Activated CD8-positive, alpha-beta T cell treated with anti-CD3 and anti-CD28 coated beads for 36 hours (primary cell): ENCODE results near the gene STRA8. TPM values are rescaled to one million over a fixed set of nuclear protein-coding genes. Genes with fewer than 3 reads are reported as not detected.

Experiments
- ATAC-seq: fragments of 200-7000 bp; cut with Tn5 transposase; one replicate; pipeline ENCODE4 v1.10.0; 2021; ENCODE audit warnings: mild to moderate bottlenecking, moderate library complexity
- CTCF ChIA-PET: fragments of 350-600 bp; sonication (Branson Sonifier 250); formaldehyde crosslinking; loops from one replicate; lab custom pipeline; 2021; ENCODE audit warnings: antibody characterized with exemption; lab: Charles Lee
- POLR2A ChIA-PET: fragments of 350-600 bp; sonication (Branson Sonifier 250); formaldehyde crosslinking; loops from one replicate; lab custom pipeline; 2021; ENCODE audit warnings: antibody characterized with exemption; lab: Charles Lee
- DNase-seq: peaks from one replicate; pipeline ENCODE4 v3.0.0-alpha.2; 2020
- H3K27ac Mint-ChIP-seq: one replicate; pipeline ENCODE4 v1.8.0; 2021; ENCODE audit warnings: mild to moderate bottlenecking, mixed read lengths
- H3K27me3 Mint-ChIP-seq: one replicate; pipeline ENCODE4 v1.8.0; 2021; ENCODE audit warnings: mixed read lengths
- H3K36me3 Mint-ChIP-seq: one replicate; pipeline ENCODE4 v1.8.0; 2021; ENCODE audit warnings: low read depth, mixed read lengths
- H3K4me1 Mint-ChIP-seq: one replicate; pipeline ENCODE4 v1.8.0; 2021; ENCODE audit warnings: low read depth, mixed read lengths
- H3K4me3 Mint-ChIP-seq: one replicate; pipeline ENCODE4 v1.8.0; 2021; ENCODE audit warnings: mild to moderate bottlenecking, moderate library complexity, mixed read lengths
- H3K9me3 Mint-ChIP-seq: one replicate; pipeline ENCODE4 v1.8.0; 2021; ENCODE audit warnings: mixed read lengths
- CTCF ChIP-seq: fragments of 200-600 bp; IDR thresholded peaks from one replicate; pipeline ENCODE4 v1.8.0; 2022; ENCODE audit warnings: antibody characterized with exemption, mild to moderate bottlenecking
- intact Hi-C: fragments of 100-400 bp; cut with micrococcal nuclease; formaldehyde crosslinking; loops from one replicate; pipeline ENCODE4 v1.10.0; 2022
- total RNA-seq, 2 experiments: library from RNA; stranded (reverse); gene quantifications; one replicate each; pipeline ENCODE4 v1.2.3, GENCODE V29; 2021

Gene STRA8
- total RNA-seq, 2 experiments from 2014 or later = not detected

GRCh38 chr7:135195968-135196629 lies 37.5 kb upstream of the STRA8 start:
- no peak overlapping the region for H3K4me3 Mint-ChIP-seq
- no peak overlapping the region for H3K27ac Mint-ChIP-seq
- H3K36me3 Mint-ChIP-seq = peaks cover 47% of the 10 kb centered on the region
- no peaks in the 10 kb centered on the region for H3K27me3 Mint-ChIP-seq
- ATAC-seq (no peak), DNase-seq (no peak)
- no peaks in the 10 kb centered on the region for H3K9me3 Mint-ChIP-seq
- intact Hi-C loops = no loop called here
- ChIA-PET POLR2A (interaction anchor here (1.0 to 2.0 kb wide), 3 partner anchors 8 to 25 kb away, joined by 3 to 7 read pairs (median 4); no protein-coding TSS in a partner anchor), CTCF (no interaction called here)
- H3K4me1 Mint-ChIP-seq = peaks cover 12% of the 10 kb centered on the region
- no peak for TF ChIP-seq CTCF

- ATAC-seq (no peak), DNase-seq (no peak)
- Mint-ChIP-seq H3K27me3 (no peaks in the 10 kb centered on the region), H3K36me3 (peaks cover 53% of the 10 kb centered on the region), H3K9me3 (no peaks in the 10 kb centered on the region), H3K4me3 (no peak overlapping the region), H3K4me1 (peaks cover 19% of the 10 kb centered on the region), H3K27ac (no peak overlapping the region)
- no peak for TF ChIP-seq CTCF
- CTCF ChIA-PET = no interaction called here
- POLR2A ChIA-PET = interaction anchor here (1.8 kb wide), 1 partner anchor 10 kb away, joined by 4 read pairs; no protein-coding TSS in a partner anchor
- intact Hi-C loops = no loop called here
Measured at GRCh38 chr7:135197343-135197742, 36.3 kb upstream of the STRA8 start.

DNA sequence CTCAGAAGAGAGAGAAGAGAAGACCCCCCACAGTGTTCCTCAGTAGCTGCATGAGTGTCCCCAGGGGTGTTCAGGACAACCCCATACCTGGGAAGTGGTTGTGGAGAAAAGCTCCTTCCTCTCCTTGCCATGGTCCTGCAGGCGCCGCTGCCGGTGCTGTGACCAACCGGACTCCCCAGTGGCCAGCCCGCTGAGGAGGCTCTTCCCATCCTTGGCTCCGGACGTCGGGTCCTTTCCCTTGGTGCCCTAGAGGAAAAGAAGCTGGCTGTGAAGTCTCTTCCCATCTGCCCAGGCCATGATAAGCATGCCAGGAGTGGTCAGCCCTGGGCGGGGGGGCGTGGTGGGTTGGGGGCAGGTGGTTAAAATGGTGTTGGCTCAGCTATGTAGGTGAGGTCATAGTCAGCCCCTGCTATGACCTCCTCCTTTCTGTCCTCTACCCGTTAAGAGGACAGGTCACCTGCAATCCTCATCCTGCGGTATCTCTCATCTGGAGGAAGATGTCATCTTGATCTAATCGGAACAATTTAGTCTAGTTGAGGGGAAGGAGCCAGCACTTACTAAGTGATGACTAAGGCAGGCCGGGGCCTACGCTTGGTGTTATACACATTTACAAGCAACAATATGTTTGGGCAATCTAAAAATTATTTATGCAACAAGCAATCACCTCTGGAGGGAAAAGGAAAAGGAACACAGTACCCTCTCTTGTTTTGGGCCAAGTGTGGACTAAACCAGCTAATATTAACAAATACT lies 35.6 kb upstream of the STRA8 start:
- intact Hi-C loops = no loop called here
- Mint-ChIP-seq H3K36me3 (peaks cover 53% of the 10 kb centered on the region), H3K27me3 (no peaks in the 10 kb centered on the region), H3K9me3 (no peaks in the 10 kb centered on the region), H3K4me3 (no peak overlapping the region), H3K27ac (no peak overlapping the region), H3K4me1 (peaks cover 26% of the 10 kb centered on the region)
- no peak for TF ChIP-seq CTCF
- POLR2A ChIA-PET = interaction anchor here (1.8 kb wide), 1 partner anchor 10 kb away, joined by 4 read pairs; no protein-coding TSS in a partner anchor
- CTCF ChIA-PET = interaction anchor here (1.0 to 1.5 kb wide), 3 partner anchors 13 to 77 kb away, joined by 3 read pairs; no protein-coding TSS in a partner anchor
- no peak for DNase-seq
- ATAC-seq = no peak

DNA sequence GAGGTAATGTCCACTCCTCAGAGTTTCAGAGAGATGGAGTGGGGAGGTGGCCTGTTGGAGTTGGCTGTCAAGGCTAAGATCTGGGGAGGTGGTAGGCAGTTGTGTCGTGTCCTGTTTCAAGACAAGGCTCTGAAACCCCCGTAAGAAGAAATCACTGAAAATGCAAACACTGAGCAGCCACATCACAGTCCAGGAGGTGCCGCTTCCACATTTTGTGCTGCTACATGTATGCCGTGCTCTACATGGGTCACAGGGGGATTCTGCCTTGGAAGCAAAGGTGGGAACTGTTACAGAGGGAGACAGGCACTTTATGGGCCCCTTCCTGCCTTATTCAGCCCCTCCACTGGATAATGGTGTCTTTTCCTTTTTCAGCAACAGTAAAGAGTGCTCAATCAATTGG lies 34.2 kb upstream of the STRA8 start:
- Mint-ChIP-seq H3K27me3 (no peaks in the 10 kb centered on the region), H3K9me3 (no peaks in the 10 kb centered on the region), H3K4me1 (peaks cover 38% of the 10 kb centered on the region), H3K4me3 (no peak overlapping the region), H3K36me3 (peaks cover 50% of the 10 kb centered on the region), H3K27ac (no peak overlapping the region)
- POLR2A ChIA-PET = no interaction called here
- DNase-seq (no peak), ATAC-seq (no peak)
- intact Hi-C loops = no loop called here
- CTCF ChIA-PET = no interaction called here
- TF ChIP-seq CTCF = no peak

GRCh38 chr7:135200821-135201331 lies 32.8 kb upstream of the STRA8 start:
- DNase-seq (no peak), ATAC-seq (no peak)
- Mint-ChIP-seq H3K36me3 (peaks cover 49% of the 10 kb centered on the region), H3K27ac (no peak overlapping the region), H3K4me1 (peaks cover 41% of the 10 kb centered on the region), H3K27me3 (no peaks in the 10 kb centered on the region), H3K4me3 (no peak overlapping the region), H3K9me3 (no peaks in the 10 kb centered on the region)
- intact Hi-C loops = no loop called here
- ChIA-PET POLR2A (no interaction called here), CTCF (interaction anchor here (1.0 kb wide), 1 partner anchor 73 kb away, joined by 3 read pairs; no protein-coding TSS in a partner anchor)
- TF ChIP-seq CTCF = no peak
